ENCODE results near the gene DNAJC13. TPM values are rescaled to one million over a fixed set of nuclear protein-coding genes. Genes with fewer than 3 reads are reported as not detected.
A peak's percentile ranks its signal among the peaks of the same experiment; 100 is the strongest.
"Not testable (repeated sequence)": the region's sequence is repeated elsewhere in the genome, so short reads cannot be mapped to it uniquely, and the experiment has no call there.

The DNAJC13 gene
- total RNA-seq, 1 donor from 2014 or later, result 45.0 TPM

GRCh38 chr3:132555306-132556035 is 138.2 kb downstream of the DNAJC13 start:
- no peak for DNase-seq
- Histone ChIP-seq H3K9me3 (no peaks in the 10 kb centered on the region), H3K4me3 (no peak overlapping the region), H3K27ac (no peak overlapping the region), H3K27me3 (ENCODE audit: low read depth) (no peaks in the 10 kb centered on the region), H3K36me3 (peaks cover 5% of the 10 kb centered on the region), H3K4me1 (peaks cover 26% of the 10 kb centered on the region)
- TF ChIP-seq CTCF (IDR thresholded peaks at IDR 0.05), result no peak
- intact Hi-C loops (cut with DNase I), result no loop called here
- no peak for ATAC-seq

GRCh38 chr3:132556036-132556386 is 138.7 kb downstream of the DNAJC13 start:
- H3K27me3 ChIP-seq (ENCODE audit: low read depth); H3K9me3 ChIP-seq; ATAC-seq; H3K4me3 ChIP-seq; intact Hi-C loops (cut with DNase I); H3K27ac ChIP-seq; H3K36me3 ChIP-seq; DNase-seq: not testable (repeated sequence)
- H3K4me1 ChIP-seq, result peaks cover 21% of the 10 kb centered on the region

- no peak for DNase-seq
- Histone ChIP-seq H3K4me1 (peaks cover 20% of the 10 kb centered on the region), H3K27me3 (ENCODE audit: low read depth) (no peaks in the 10 kb centered on the region), H3K4me3 (no peak overlapping the region), H3K27ac (no peak overlapping the region), H3K36me3 (peaks cover 5% of the 10 kb centered on the region), H3K9me3 (no peaks in the 10 kb centered on the region)
- peak; percentile 40 to 62 for ATAC-seq
- no peak for TF ChIP-seq CTCF (IDR thresholded peaks at IDR 0.05)
- intact Hi-C loops (cut with DNase I), result no loop called here
Observed at GRCh38 chr3:132556508-132557159, 139.3 kb downstream of the DNAJC13 start.

GRCh38 chr3:132561003-132561402 is 143.7 kb downstream of the DNAJC13 start:
- intact Hi-C loops (cut with DNase I), result no loop called here
- Histone ChIP-seq H3K27me3 (ENCODE audit: low read depth) (no peaks in the 10 kb centered on the region), H3K36me3 (peaks cover 5% of the 10 kb centered on the region), H3K27ac (no peak overlapping the region), H3K4me3 (no peak overlapping the region), H3K4me1 (no peaks in the 10 kb centered on the region), H3K9me3 (no peaks in the 10 kb centered on the region)
- no peak for ATAC-seq
- TF ChIP-seq CTCF (IDR thresholded peaks at IDR 0.05), result no peak
- no peak for DNase-seq

- H3K4me1 ChIP-seq, result no peaks in the 10 kb centered on the region
- H3K9me3 ChIP-seq, result no peaks in the 10 kb centered on the region
- no peak for DNase-seq
- no peak for TF ChIP-seq CTCF (IDR thresholded peaks at IDR 0.05)
- H3K27ac ChIP-seq, result no peak overlapping the region
- intact Hi-C loops (cut with DNase I), result no loop called here
- H3K27me3 ChIP-seq (ENCODE audit: low read depth), result no peaks in the 10 kb centered on the region
- no peak overlapping the region for H3K4me3 ChIP-seq
- ATAC-seq, result no peak
- peaks cover 5% of the 10 kb centered on the region for H3K36me3 ChIP-seq
Observed at GRCh38 chr3:132563420-132564069, 146.2 kb downstream of the DNAJC13 start.

GRCh38 chr3:132564070-132564465 is 146.8 kb downstream of the DNAJC13 start:
- H3K4me3 ChIP-seq, result no peak overlapping the region
- H3K36me3 ChIP-seq, result peaks cover 5% of the 10 kb centered on the region
- no peak overlapping the region for H3K27ac ChIP-seq
- H3K4me1 ChIP-seq, result no peaks in the 10 kb centered on the region
- intact Hi-C loops (cut with DNase I), result no loop called here
- H3K9me3 ChIP-seq, result no peaks in the 10 kb centered on the region
- H3K27me3 ChIP-seq (ENCODE audit: low read depth), result no peaks in the 10 kb centered on the region
- ATAC-seq (no peak), DNase-seq (no peak)
- TF ChIP-seq CTCF (IDR thresholded peaks at IDR 0.05), result no peak
